HG03025 (cell line): Measurements from ENCODE around the gene CBX3.
A peak's percentile ranks its signal among the peaks of the same experiment; 100 is the strongest.
"Not testable (repeated sequence)": the region's sequence is repeated elsewhere in the genome, so short reads cannot be mapped to it uniquely, and the experiment has no call there.

ENCODE experiments used
- ATAC-seq: cut with Tn5 transposase; IDR thresholded peaks from one replicate; pipeline ENCODE4 v1.9.1; 2021; ENCODE audit warnings: mild to moderate bottlenecking, moderate library complexity; ENCODE audit not compliant: unreplicated experiment, low FRiP score

Gene CBX3

GRCh38 chr7:26201247-26202018, at the start of gene CBX3:
TSS of gene CBX3 (plus strand) at chr7:26201745. CDS start at chr7:26202999, 1,254 bp downstream.
- peak; percentile 35 for ATAC-seq

- ATAC-seq, result peak; percentile 63
Measured at GRCh38 chr7:26151953-26152781, 49.4 kb upstream of the CBX3 start, which contains the start of gene NFE2L3. TSS of gene NFE2L3 (plus strand) at chr7:26152198. CDS start at chr7:26152499, 301 bp downstream.

- peak; percentile 5 for ATAC-seq
Measured at GRCh38 chr7:26152782-26153240, 48.7 kb upstream of the CBX3 start.

- ATAC-seq, result no peak
Measured at GRCh38 chr7:26153241-26153822, 48.2 kb upstream of the CBX3 start.

GRCh38 chr7:26153823-26154783, 47.4 kb upstream of the CBX3 start:
- ATAC-seq, result no peak

GRCh38 chr7:26155531-26156375, 45.8 kb upstream of the CBX3 start:
- ATAC-seq, result no peak

GRCh38 chr7:26156451-26157420, 44.8 kb upstream of the CBX3 start:
- ATAC-seq, result no peak

- no peak for ATAC-seq
Measured at GRCh38 chr7:26157520-26158105, 43.9 kb upstream of the CBX3 start.

GRCh38 chr7:26159243-26159642, 42.3 kb upstream of the CBX3 start:
- ATAC-seq, result no peak

GRCh38 chr7:26160896-26161295, 40.6 kb upstream of the CBX3 start:
- no peak for ATAC-seq

- no peak for ATAC-seq
Measured at GRCh38 chr7:26162431-26162830, 39.1 kb upstream of the CBX3 start.

GRCh38 chr7:26163804-26164203, 37.7 kb upstream of the CBX3 start:
- ATAC-seq, result not testable (repeated sequence)

GRCh38 chr7:26165950-26166683, 35.4 kb upstream of the CBX3 start:
- ATAC-seq, result no peak

- no peak for ATAC-seq
Measured at GRCh38 chr7:26166684-26167266, 34.8 kb upstream of the CBX3 start.

GRCh38 chr7:26167303-26167934, 34.1 kb upstream of the CBX3 start:
- ATAC-seq, result no peak

- ATAC-seq, result no peak
Measured at GRCh38 chr7:26168458-26169023, 33.0 kb upstream of the CBX3 start.
